GM18526 (cell line): Measurements from ENCODE around the gene CA5A.

Source experiments
- POLR2A ChIP-seq: IDR thresholded peaks from 3 replicates; pipeline ENCODE4 v1.6.1; 2011; ENCODE audit not compliant: insufficient read length; ENCODE audit errors: extremely low read depth

Gene CA5A

DNA sequence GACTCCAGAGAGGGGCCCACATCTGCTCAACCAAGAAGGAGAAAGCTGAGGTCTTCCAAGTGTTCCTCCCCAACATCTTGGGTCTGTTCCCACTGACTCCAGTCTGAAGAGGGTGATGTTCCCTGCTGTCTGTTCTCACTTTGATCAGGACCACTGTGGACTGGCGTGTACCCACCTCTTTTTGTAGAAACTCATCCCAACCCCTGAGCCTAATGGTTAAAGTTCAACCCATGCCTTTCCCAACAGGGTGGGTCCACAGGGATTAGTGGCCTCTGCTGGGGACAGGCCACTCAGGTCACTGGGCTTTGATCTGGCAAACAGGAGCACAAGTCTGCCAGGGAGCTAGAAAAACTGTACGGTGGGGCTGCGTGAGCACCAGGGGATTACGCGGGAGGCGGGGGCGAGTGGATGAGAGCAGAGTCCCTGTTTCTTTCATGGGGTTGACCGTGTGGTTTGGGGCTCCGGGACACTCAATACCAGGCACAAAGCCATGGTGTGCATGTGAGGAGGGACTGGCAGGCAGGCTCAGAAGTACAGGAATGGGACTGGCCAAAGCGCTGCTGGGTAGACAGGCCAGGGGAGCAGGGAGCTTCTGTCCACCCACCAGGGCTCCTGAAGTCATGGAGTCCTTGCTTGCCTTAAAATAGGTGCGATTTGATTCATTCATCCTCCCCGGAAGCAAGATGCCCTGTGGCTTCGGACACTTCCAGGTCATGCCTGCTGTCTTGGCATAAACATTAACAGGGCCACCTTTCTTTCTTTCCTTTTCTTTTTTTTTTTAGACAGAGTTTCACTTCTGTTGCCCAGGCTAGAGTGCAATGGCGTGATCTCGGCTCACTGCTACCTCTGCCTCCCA, at the start of gene CA5A:
Gene CA5A (minus strand): TSS at position 155 of the 856 bp plus-strand sequence. CDS start 79 bp downstream, at position 76.
- no peak for TF ChIP-seq POLR2A

DNA sequence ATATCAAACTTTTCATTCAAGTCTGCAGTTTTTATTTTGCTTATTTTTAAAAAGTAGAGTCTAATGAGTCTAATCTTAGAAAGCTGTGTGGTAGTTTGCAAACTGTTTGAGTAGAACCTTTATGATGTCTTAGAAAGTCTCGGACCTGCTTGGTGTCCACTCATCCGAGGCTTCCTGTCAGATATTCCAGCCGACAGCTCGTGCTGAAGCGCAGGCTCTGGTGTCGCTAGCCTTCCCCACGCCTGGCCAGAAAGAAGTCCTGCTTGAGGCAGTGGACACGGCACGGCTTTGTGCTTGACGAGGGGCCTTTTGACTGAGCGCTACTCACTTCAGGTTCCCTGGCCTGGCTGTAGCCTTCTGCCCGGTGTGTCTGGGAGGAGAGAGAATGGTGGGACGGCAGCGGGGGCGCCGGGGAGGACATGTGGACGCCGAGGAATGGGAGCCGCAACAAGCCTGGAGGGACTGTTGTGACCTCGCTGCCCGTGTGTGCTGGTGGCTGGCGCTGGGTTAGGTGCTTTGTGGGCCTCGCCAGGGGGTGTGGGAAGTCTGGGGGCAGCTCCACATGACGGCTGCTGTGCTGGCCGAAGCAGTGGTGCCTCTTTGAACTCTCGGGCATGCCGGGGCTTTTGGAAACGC, 48.4 kb upstream of the CA5A start:
- TF ChIP-seq POLR2A: no peak

DNA sequence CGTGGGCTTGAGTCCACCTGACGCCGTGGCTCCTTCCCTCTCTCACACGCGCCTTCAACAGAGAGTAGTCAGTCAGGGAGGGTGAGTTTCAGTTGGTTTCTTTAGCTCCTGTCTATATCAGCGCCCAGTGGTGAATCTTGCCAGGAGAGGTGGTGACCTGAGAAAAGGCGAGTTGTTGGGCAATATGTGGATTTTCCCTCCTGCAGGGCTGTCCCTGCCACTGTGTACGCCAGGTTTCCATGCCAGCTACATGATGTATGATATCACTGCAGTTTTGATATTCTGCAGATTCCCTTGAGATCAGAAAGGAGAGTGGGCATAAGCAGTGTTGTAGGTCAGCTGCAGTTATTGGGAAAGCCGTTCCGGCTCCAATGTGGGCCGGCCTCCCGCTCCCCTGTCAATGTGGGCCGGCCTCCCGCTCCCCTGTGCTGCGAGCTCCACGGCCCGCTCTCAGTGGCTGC, 46.3 kb upstream of the CA5A start:
- TF ChIP-seq POLR2A: no peak

DNA sequence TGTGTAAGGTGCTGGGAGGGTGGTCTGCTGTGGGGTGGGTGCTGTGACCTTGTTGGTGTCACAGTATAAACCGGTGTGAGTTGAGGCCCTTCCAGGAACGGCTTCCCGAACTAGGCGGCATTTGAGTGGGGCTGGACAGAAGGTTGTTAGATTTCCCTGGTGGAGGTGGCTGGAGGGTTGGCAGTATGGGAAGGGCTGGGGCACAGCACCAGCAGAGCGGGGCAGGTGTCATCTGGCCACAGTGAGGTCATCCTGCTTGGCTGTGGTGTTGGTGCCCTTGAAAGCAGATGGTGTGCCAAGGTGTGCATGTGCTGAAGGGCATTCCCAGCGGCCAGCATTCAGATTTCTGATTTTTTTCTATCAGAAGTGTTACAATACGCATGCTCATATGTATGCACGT, 43.0 kb upstream of the CA5A start:
- no peak for TF ChIP-seq POLR2A

DNA sequence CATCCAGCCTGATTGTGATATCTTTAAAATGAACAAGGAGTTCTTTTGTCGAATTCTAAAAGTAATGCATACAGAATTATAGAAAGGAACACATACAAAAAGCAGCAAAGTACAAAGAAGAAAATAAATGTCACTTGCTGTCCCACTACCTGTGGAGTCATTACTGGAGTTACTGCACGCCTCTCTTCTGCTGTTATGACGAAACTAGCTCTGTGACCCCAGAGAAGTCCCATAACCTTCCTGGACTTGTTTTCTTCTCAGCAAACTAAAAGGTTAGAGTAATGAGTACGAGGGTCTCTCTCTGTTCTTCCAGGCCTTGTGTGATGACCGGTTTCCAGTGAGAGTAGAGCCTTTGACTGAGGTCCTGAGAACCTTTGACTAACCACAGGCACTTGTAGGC, 41.8 kb upstream of the CA5A start:
- no peak for TF ChIP-seq POLR2A

DNA sequence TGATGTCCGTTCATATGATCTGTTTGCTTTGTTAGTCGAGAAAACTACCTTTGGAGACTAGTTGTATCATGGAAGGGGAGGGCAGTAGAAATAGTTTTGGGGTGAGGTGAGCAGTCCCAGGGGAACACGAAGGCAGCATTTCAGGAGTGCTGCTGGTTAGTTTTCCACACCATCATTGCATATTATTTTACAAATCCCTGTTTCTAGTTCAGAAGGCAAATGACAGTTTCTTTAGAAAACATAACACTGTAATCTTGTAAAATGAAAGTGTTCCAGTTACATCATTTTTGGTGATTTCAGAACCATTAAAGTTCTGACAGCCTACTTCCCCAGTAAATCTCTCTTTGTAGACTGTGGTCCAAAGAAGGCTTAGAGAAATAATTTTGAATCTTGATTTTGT, 40.3 kb upstream of the CA5A start:
- no peak for TF ChIP-seq POLR2A

DNA sequence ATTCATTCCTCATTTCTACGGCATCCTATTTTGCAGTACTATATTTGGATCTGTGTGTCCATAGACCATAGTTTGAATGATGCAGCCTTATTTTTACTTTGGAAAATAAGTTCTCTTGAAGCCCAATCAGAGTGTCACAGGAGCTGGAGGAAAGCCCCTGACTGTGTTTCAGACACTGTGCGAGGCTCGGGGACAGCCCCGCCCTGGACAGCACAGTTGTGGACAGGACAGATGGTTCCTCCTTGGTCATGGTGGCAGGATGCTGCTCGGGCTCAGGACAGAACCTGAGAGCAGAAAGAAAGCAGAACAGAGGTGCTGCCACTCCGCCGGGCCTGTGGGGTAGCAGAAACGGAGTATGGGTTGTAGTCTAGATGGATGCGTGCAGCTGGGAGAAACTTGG, 37.8 kb upstream of the CA5A start:
- no peak for TF ChIP-seq POLR2A

DNA sequence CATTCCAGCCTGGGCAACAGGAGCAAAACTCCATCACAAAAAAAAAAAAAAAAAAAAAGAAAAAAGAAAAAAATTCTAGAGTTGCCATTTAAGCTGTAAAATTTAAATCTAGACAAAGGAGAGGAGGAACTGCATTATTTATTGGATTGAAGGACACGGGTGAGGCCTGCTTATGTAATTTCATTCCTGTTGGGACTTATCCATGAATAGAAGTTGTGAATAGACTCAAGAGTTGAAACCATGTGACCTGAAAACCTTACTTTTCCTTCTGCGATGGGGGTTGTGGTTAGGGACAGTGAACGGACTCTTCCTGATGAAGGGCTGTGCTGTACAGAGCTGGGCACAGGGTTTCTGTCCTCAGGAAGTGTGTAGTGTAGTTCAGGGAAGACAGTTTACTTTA, 37.4 kb upstream of the CA5A start:
- TF ChIP-seq POLR2A: no peak

DNA sequence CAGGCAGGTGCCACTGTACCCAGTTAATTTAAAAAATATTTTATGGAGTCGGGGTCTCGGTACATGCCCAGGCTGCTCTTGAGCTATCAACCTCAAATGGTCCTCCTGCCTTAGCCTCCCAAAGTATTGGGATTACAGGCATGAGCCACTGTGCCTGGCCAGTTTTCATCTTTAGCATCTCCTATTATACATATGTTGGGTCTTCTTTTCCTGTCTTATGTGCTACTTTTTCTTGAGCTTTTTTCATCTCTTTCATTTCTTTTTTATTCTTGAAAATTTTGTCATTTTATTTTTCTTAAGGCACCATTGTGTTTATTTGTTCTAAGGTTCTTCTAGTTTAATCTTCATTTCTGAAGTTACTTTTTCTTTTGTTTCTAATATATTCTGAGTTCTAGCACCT, 35.6 kb upstream of the CA5A start:
- no peak for TF ChIP-seq POLR2A

DNA sequence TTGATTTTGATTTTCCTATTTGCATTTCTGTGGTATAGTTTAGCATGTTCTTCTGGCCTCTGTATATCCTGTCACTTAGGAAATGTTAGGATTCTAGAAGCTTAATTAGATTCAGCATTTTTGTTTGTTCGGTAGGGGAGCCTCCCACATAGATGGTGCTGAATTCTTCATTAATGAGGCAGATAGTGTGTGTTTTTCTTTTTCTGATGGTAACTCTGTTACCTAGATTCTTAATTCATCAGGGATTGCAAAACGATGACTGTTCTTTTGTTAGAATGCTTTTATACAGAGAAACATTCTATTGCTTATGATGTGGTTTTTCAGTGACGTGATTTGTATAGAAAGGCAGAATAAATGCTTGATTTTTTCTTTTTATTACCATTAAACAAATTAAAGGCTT, 33.9 kb upstream of the CA5A start:
- no peak for TF ChIP-seq POLR2A

DNA sequence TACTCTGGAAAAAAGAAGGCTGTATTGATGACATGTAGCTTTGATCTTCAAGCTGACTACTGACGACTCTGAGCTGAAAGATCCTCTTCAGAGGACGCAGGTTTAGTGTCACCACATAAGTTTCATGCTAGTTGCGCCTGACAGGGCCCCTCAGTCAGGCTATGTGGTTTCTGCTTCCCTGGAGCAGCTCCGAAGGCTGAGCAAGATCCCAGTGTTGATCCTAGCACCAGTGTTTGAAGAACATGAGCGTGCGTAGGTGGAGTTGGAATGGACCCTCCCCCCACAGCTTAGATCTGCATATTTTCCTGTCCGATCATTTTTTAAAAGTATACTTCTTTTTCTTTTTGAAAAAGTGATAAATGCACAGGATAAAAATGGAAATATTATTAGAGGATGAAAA, 32.2 kb upstream of the CA5A start:
- no peak for TF ChIP-seq POLR2A

DNA sequence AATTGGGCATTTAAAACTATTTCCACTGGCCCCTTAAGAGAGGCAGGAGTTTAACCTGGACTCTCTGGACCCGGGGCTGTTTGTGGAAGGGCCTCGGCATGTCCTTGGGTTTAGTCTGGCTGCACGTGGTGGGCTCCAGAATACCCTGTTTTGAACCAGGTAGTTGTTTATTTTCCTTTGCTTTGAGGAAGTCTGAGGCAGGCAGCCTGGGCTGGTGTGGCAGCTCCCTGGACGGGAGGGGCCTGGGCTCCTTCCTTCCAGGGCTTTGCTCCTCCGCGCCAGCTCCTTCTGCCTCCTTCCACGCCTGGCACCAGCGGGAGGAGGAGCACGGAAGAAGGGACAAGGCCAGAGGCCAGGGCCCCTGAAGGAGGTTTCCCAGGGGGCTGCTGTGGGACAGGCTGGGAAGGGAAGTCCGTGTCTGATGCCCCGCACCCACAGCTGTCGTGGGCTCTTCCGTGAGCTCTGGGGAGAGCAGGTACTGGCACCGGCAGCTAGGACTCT, 30.4 kb upstream of the CA5A start:
- TF ChIP-seq POLR2A: no peak

DNA sequence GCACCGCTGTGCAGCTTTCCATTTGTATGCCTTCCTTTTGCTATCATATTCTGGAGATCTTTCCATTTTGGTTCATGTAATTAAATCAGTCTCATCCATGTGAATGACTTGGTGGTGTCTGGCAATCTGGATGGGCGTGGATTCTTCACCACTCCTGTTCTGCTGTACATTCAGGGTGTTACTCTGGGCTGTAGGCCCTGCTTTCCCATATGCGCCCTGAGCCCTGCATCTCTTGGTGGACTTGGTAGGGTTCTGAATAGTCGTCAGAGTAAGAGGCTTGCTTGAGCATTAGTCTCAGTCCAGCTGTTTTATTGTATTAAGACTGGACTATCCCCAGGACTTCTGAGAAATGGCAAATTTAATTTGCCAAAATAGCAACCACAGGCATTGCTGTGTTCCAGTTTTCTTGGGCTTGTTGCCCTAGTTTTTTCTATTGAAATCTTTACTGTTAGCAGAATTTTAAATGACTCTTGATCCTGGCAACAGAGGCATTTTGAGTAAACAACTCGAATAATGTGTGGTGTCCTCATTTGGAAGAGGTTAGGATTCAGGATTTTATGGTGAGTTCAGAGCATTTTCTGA, 29.8 kb upstream of the CA5A start:
- TF ChIP-seq POLR2A: no peak

DNA sequence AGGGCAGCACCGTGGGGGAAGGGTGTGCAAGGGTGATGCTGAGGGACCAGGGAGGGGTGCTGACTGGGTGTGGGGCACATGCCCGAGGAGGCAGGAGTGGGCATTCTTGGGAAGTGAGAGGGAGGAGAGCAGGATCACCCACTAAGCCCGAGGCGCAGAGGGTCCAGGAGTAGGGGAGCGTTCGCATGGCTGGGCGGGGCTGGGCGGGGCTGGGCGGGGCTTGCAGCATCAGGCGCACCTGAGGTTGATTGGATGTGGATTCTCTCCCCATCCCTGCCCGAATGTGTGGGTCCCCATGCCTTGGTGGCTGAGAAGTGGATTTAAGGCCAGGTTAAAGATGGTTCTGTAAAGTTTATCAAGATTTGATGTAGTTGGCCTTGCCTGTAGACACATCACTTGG, 29.1 kb upstream of the CA5A start:
- TF ChIP-seq POLR2A: no peak

DNA sequence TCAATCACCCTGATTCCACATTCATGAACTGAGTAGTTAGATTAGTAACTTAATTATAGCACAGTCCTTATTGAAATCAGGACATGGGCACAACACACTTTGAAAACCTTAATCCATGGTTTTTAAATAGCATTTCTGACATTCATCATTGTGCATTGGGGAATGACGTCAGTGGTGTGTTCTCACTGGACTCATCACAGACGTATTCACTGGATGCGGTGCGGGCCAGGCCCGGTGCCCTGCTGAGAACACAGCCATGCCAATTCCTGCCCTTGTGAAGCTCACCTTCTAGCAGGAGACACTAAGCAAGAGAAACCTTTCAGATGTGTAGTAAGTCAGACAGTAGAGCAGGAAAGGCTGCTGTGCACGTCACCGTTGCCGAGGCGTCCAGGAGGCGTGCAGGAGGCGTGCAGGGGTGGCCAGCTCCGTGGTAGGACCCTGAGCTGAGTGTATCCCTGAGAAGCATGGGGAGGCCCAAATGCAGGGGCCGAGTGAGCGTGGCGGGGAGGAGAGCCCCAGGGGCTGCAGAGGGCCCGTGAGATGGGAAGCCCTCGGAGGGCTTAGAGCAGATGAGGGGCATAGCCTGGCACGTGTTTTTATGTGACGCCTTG, 27.8 kb upstream of the CA5A start:
- no peak for TF ChIP-seq POLR2A

DNA sequence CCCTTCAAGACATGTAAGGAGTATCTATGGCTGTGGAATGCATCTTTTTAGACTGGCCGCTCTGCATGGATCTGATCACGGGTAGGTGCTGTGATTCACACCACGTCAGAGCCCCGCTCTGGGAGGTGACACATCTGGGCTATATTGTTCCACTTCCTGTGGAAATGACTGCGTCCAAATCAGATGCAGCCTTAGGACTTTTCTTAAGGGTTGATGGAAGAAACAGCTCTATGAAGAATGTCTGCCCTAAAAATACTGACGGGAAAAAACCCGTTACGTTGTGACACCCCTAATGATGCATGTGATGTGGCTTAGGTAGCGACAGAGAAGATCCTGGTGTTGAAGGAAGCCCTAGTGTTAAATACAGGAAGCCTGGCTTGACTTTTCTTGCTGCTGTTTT, 27.1 kb upstream of the CA5A start:
- no peak for TF ChIP-seq POLR2A

DNA sequence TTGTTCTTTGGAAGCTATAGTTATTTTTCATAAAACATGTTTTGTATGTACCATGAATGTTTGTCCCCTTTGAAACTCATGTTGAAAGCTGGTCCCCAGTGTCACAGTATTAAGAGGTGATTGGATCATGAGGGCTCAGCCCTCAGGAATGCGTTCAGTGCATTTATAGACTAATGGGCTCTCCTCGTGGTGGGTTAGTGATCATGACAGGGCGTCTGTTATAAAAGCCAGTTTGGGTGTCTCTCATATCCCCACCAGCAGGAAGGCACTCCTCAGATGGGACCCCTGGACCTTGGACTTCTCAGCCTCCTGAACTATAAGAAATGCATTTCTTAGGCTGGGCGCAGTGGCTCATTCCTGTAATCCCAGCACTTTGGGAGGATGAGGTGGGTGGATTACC, 25.3 kb upstream of the CA5A start:
- no peak for TF ChIP-seq POLR2A
